Kidney glomerular epithelial cell (primary cell): ENCODE measurements around the gene SDHAF2.
"Not testable (repeated sequence)": the region's sequence is repeated elsewhere in the genome, so short reads cannot be mapped to it uniquely, and the experiment has no call there.

Source experiments
- DNase-seq: peaks from one replicate; lab custom pipeline; 2025; lab: John Stamatoyannopoulos, UW

The SDHAF2 gene

GRCh38 chr11:61476371-61476770 lies 46.4 kb downstream of the SDHAF2 start:
- DNase-seq, result no peak

DNA sequence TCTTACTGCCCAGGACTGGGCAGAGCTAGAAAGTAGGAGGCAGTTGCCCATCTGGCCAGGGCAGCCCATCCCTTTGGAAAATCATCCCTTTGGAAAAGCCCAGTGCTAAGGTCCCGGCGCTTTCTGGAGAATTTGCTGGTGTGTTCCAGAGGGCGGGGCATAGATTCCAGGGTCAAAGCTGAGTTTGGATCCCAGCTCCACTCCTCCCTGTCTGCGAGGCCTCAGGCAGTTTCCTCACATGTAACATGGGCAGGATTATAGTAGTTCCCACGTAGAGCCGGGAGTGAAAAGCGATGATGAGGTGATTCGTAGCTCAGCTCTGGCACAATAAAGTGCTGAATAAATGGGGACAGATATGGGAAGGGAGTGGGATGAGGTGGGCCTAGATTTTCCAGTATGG lies 47.2 kb downstream of the SDHAF2 start:
- DNase-seq, result no peak

DNA sequence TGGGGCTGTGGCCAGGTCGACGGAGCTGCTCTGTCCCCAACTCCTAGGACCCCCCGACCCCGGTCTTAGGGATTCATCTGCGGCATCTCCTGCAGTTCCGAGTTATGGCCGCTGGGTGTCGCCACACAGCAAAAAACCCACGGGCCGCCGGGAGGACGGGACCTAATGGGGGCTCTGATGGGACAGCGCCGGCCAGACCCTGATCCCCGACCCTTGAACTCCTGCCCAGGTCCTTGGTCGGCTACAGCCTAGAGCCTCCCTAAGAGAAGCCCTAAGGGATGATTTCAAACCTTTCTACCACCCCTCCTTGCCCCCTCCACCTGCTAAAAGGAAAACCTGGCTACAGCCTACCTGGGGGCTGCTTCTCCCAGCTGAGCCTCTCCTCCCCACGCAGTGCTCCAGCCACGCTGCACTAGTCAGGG lies 47.8 kb downstream of the SDHAF2 start:
- no peak for DNase-seq

GRCh38 chr11:61479360-61480058 lies 49.6 kb downstream of the SDHAF2 start:
- DNase-seq, result not testable (repeated sequence)

- no peak for DNase-seq
Observed at GRCh38 chr11:61480261-61480993, 50.5 kb downstream of the SDHAF2 start.

DNA sequence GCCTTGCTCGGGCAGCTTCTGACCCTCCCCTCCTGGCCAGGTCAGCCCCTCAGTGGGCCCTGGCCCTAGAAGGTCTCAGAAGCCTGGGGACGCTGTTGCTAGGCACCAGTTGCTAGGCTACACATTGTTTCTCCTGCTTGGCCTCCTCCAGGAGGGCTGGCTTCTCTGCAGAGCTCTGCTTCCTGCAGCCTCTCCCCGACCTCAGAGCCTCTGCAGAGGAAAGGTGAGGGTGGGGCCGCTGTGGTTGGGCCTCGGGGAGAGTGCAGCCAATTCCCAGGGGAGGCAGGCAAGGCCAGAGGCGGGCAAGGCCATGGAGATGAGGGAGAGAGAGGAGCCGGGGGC lies 51.0 kb downstream of the SDHAF2 start:
- DNase-seq, result no peak

GRCh38 chr11:61481806-61482205 lies 51.9 kb downstream of the SDHAF2 start:
- no peak for DNase-seq

GRCh38 chr11:61482513-61482912 lies 52.6 kb downstream of the SDHAF2 start:
- no peak for DNase-seq

GRCh38 chr11:61484541-61484940 lies 54.6 kb downstream of the SDHAF2 start:
- no peak for DNase-seq

DNA sequence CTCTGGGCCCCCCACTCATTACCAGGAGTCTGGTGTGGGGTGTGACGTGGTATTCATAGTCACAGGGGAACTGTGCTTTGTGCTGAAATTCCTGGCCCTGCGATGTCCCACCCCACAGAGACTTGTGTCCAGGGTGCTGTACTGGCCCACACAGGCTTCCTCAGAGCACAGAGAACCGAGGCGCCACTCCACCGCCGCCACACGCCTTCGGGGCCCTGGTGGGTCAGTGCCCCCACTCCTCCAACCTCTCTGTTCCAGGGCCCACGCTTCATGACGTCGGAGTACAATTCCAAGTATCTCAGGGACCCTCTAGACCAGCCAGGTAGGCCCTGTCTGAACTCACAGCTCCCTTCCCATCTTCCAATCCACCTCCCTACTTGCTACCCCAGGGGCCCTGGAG lies 55.2 kb downstream of the SDHAF2 start:
- DNase-seq, result no peak

- DNase-seq, result no peak
Observed at GRCh38 chr11:61486011-61486620, 56.2 kb downstream of the SDHAF2 start.

GRCh38 chr11:61486779-61487178 lies 56.9 kb downstream of the SDHAF2 start:
- DNase-seq, result no peak

DNA sequence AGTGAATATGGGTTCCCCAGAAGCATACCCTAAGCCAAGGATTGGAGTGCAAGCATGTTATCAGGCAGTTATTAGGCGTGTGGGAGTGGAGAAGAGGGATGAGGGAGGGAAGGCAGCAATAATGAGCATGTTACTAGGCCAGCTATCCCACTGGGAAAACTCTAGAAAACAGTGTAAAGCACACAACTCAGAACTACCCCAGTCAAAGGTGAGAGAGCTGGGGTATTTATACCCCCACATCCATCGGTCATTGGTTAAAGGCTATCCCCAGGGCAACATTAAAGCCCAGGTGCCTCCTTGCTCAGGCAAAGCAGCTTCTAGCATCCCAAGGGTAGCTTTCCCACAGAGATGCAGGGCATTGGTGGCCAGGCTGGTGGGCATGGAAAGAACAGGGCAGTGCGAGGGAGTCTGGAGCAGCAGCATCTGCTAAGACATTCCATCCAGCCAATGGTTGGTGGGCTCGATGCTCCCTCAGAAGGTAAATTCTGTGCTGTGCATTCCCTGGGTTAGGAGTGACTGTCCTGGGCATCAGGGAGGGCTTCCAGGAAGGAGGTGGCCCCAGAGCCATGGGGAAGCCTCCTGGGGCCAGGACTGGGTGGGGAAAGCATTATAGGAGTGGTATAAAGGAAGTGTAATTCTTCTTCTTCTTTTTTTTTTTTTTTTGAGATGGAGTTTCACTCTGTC lies 57.6 kb downstream of the SDHAF2 start:
- no peak for DNase-seq

- no peak for DNase-seq
Observed at GRCh38 chr11:61488651-61489291, 58.8 kb downstream of the SDHAF2 start.

- no peak for DNase-seq
Observed at GRCh38 chr11:61489833-61490721, 60.2 kb downstream of the SDHAF2 start.

- no peak for DNase-seq
Observed at GRCh38 chr11:61491736-61492395, 61.9 kb downstream of the SDHAF2 start.

GRCh38 chr11:61494381-61494961 lies 64.5 kb downstream of the SDHAF2 start:
- DNase-seq, result no peak

DNA sequence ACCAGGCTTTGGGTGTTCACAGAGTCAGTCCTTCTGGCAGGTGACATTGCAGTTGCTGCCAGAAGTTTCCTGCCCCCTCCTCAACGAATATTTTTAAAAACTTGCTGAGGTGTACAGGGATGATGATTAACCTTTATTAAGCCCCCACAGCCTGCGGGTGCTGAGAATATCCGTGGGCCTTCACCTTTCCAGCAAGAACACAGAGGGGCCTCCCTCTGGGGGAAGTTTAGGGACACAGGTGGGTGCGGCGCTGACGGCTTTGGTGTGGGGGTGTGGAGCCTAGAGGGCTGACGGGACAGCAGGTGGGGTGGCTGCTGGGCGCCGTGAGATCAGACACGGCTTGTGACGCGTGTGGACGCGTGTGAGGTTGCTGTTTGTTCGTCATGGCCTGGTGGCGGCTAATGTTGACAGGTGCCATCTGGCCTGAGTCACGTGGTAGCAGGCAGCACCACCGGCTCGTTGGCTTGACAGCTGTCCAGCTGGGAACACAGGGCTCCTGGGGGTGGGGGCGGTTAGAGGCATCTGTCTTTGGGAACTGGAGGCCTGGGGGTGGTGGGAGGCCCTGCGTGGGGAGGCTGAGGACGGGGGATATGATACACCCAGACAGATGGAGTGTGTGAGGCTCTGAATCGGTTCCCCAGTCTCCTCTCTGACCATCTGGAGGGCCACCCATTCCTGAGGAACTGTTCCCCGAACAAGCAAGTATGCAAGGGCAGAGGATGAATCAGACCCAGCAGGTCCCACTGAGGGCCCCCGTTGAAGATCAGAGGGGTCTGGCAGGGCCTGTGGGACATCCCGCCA lies 66.1 kb downstream of the SDHAF2 start:
- no peak for DNase-seq
